HepG2 (cell line): ENCODE data around the gene SASH3. TPM values are rescaled to one million over a fixed set of nuclear protein-coding genes. Genes with fewer than 3 reads are reported as not detected.

Source experiments
- ATAC-seq: fragments of 200-7000 bp; cut with Tn5 transposase; 3 replicates; pipeline ENCODE4 v1.9.1; 2020; ENCODE audit warnings: mild to moderate bottlenecking, moderate library complexity
- BruUV-seq: library from RNA; stranded (reverse); fragments of 400-500 nt; replicated peaks from 2 replicates; lab custom pipeline; 2021; lab: Mats Ljungman, UMichigan
- CTCF ChIA-PET: fragments of 300-600 bp; formaldehyde crosslinking; extraction: SDS; loops from one replicate; lab custom pipeline; 2021; ENCODE audit warnings: low total read pairs, inconsistent platforms, low intra/inter-chr PET ratio; lab: Yijun Ruan, JAX
- POLR2A ChIA-PET: fragments of 350-600 bp; sonication (Branson Sonifier 250); formaldehyde crosslinking; loops from one replicate; lab custom pipeline; 2020; ENCODE audit warnings: antibody characterized with exemption, inconsistent platforms; lab: Yijun Ruan, JAX
- DNase-seq: peaks from one replicate; pipeline ENCODE4 v3.0.0-alpha.2; 2015; ENCODE audit warnings: low spot score
- FAIRE-seq: peaks from 3 replicates; lab custom pipeline; 2011; peaks lifted over from hg19 to GRCh38; lab: Jason Lieb, UNC
- H2AFZ ChIP-seq: one replicate; pipeline ENCODE4 v1.6.1; 2011; ENCODE audit warnings: low read length, inconsistent platforms
- H3K27ac ChIP-seq: fragments of 300-600 bp; 3 replicates; pipeline ENCODE4 v1.8.0; 2011; ENCODE audit warnings: mixed run types, mild to moderate bottlenecking, mixed read lengths, low read length, inconsistent platforms; ENCODE audit not compliant: insufficient read depth; ENCODE audit errors: extremely low read length
- H3K27me3 ChIP-seq, 2 experiments: fragments of 200-600 bp in 1 of 2; 2 replicates in 1 of 2; 3 replicates in 1 of 2; pipeline versions ENCODE4 v1.6.0 to v1.8.0; 2011; ENCODE audit warnings: low read length in 2 of 2, mild to moderate bottlenecking in 2 of 2, moderate library complexity in 2 of 2, inconsistent platforms in 1 of 2; ENCODE audit not compliant: insufficient read depth in 2 of 2, control insufficient read depth in 1 of 2
- H3K36me3 ChIP-seq, 2 experiments: fragments of 200-600 bp in 1 of 2; replicated peaks in 1 of 2; 2 replicates in 1 of 2; 3 replicates in 1 of 2; pipeline versions ENCODE4 v1.5.1 to v1.8.0; 2011; ENCODE audit warnings: low read length in 2 of 2, inconsistent platforms in 1 of 2; ENCODE audit not compliant: insufficient read depth in 2 of 2, control insufficient read depth in 1 of 2
- H3K4me1 ChIP-seq: 2 replicates; pipeline ENCODE4 v1.5.1; 2012; ENCODE audit warnings: low read length, inconsistent platforms; ENCODE audit not compliant: insufficient read depth
- H3K4me2 ChIP-seq: 2 replicates; pipeline ENCODE4 v1.6.0; 2011; ENCODE audit warnings: low read depth, low read length, inconsistent platforms
- H3K4me3 ChIP-seq, 3 experiments: fragments of 200-600 bp in 1 of 3; sonication (generic), shearing (Covaris generic) in 1 of 3; replicated peaks in 1 of 3; 2 replicates each; pipeline ENCODE4 v1.5.1; 2011 to 2016; ENCODE audit warnings: low read length in 3 of 3, inconsistent platforms in 2 of 3, low read depth in 2 of 3, mild to moderate bottlenecking in 2 of 3, control low read depth in 1 of 3, mixed read lengths in 1 of 3; ENCODE audit not compliant: insufficient read depth in 1 of 3
- H3K79me2 ChIP-seq: one replicate; pipeline ENCODE4 v1.6.1; 2011; ENCODE audit warnings: low read length, inconsistent platforms; ENCODE audit not compliant: insufficient read depth
- H3K9ac ChIP-seq: 2 replicates; pipeline ENCODE4 v1.6.0; 2011; ENCODE audit warnings: mild to moderate bottlenecking, low read depth, low read length, inconsistent platforms; ENCODE audit not compliant: insufficient read depth
- H3K9me3 ChIP-seq: 2 replicates; pipeline ENCODE4 v1.5.1; 2012; ENCODE audit warnings: mild to moderate bottlenecking, low read length
- H4K20me1 ChIP-seq: 2 replicates; pipeline ENCODE4 v1.6.0; 2011; ENCODE audit warnings: inconsistent platforms, mild to moderate bottlenecking, low read length, moderate library complexity; ENCODE audit not compliant: insufficient read depth
- CBFB ChIP-seq: sonication (generic); formaldehyde crosslinking; IDR thresholded peaks from 2 replicates; pipeline ENCODE4 v1.4.0; 2020; ENCODE audit warnings: missing genetic modification reagents
- DMAP1 ChIP-seq: IDR thresholded peaks from 2 replicates; pipeline ENCODE4 v1.6.1; 2016
- KDM3A ChIP-seq: IDR thresholded peaks from 2 replicates; pipeline ENCODE4 v1.6.1; 2018; ENCODE audit warnings: low read depth, missing compliant biosample characterization
- PAX8 ChIP-seq: sonication (generic); formaldehyde crosslinking; IDR thresholded peaks from 2 replicates; pipeline ENCODE4 v1.8.0; 2022; ENCODE audit warnings: mild to moderate bottlenecking, missing genetic modification reagents, borderline replicate concordance
- SAP130 ChIP-seq: IDR thresholded peaks from 2 replicates; pipeline ENCODE4 v1.6.1; 2016; ENCODE audit warnings: low read depth
- SNAI1 ChIP-seq: sonication (generic); formaldehyde crosslinking; IDR thresholded peaks from 2 replicates; pipeline ENCODE4 v1.5.0; 2020; ENCODE audit warnings: mild to moderate bottlenecking, missing genetic modification reagents, borderline replicate concordance
- SUZ12 ChIP-seq: fragments of 150-350 bp; IDR thresholded peaks from 2 replicates; pipeline ENCODE4 v1.6.1; 2014; ENCODE audit warnings: low read depth, low read length
- XRCC5 ChIP-seq: fragments of 200-400 bp; formaldehyde crosslinking; optimal IDR thresholded peaks from 2 replicates; pipeline ENCODE3; 2017; ENCODE audit warnings: mild to moderate bottlenecking, low read length
- ZNF232 ChIP-seq: sonication (generic); formaldehyde crosslinking; IDR thresholded peaks from 2 replicates; pipeline ENCODE4 v1.4.0; 2020; ENCODE audit warnings: missing genetic modification reagents, borderline replicate concordance
- ZNF260 ChIP-seq: sonication (generic); formaldehyde crosslinking; IDR thresholded peaks from 2 replicates; pipeline ENCODE4 v1.4.0; 2020; ENCODE audit warnings: missing genetic modification reagents, low read depth, mild to moderate bottlenecking, borderline replicate concordance
- ZNF468 ChIP-seq: sonication (generic); formaldehyde crosslinking; IDR thresholded peaks from 2 replicates; pipeline ENCODE4 v1.8.0; 2022; ENCODE audit warnings: mild to moderate bottlenecking, moderate library complexity, missing genetic modification reagents
- ZNF678 ChIP-seq: sonication (generic); formaldehyde crosslinking; IDR thresholded peaks from 2 replicates; pipeline ENCODE4 v1.4.0; 2020; ENCODE audit warnings: mild to moderate bottlenecking, missing genetic modification reagents
- WGBS: methylation state at CpG from one replicate; pipeline ENCODE4 v1.1.6; 2017; ENCODE audit warnings: low lambda C conversion rate; 5-methylcytosine and 5-hydroxymethylcytosine counted together
- in situ Hi-C: cut with HindIII; loops from 2 replicates; pipeline ENCODE4 v1.10.0; 2017; ENCODE audit warnings: low pct_unique_long_range_greater_than_20kb; ENCODE audit not compliant: extremely low pct_ligation_motif_present
- intact Hi-C: fragments of 100-400 bp; cut with micrococcal nuclease; formaldehyde crosslinking; loops from one replicate; pipeline ENCODE4 v1.10.0; 2022; ENCODE audit not compliant: unreplicated experiment
- polyA plus RNA-seq, 8 experiments: library from polyadenylated mRNA; depleted of rRNA in 3 of 8; stranded (reverse) in 7 of 8; unstranded in 1 of 8; fragments of >200 nt; fragmentation: Illumina TruSeq in 4 of 8; extraction: Trizol in 4 of 8; gene quantifications; 2 replicates each; pipeline versions ENCODE4 v1.2.1 to v1.2.3, GENCODE V29; 2011 to 2016; ENCODE audit warnings: low read depth in 4 of 8, missing spikeins in 1 of 8, mixed read lengths in 1 of 8; ENCODE audit not compliant: insufficient read depth in 1 of 8
- total RNA-seq, 5 experiments: library from RNA; depleted of rRNA; stranded (reverse); fragments of >200 nt; fragmentation: Illumina TruSeq; extraction: Trizol; gene quantifications; 2 replicates each; pipeline ENCODE4 v1.2.3, GENCODE V29; 2016; ENCODE audit warnings: low read depth in 1 of 5
- TF ChIP-seq, protein P1 (sequence below): IDR thresholded peaks from 2 replicates; pipeline ENCODE4 v1.6.1; 2012; ENCODE audit warnings: inconsistent platforms
- TF ChIP-seq, protein P2 (sequence below): sonication (generic); formaldehyde crosslinking; IDR thresholded peaks from 2 replicates; pipeline ENCODE4 v1.4.0; 2020; ENCODE audit warnings: mild to moderate bottlenecking, missing genetic modification reagents
- TF ChIP-seq, protein P3 (sequence below): sonication (generic); formaldehyde crosslinking; IDR thresholded peaks from 2 replicates; pipeline ENCODE4 v1.8.1; 2023; ENCODE audit warnings: mild to moderate bottlenecking, moderate library complexity, missing genetic modification reagents
- TF ChIP-seq, protein P4 (sequence below): sonication (generic); formaldehyde crosslinking; IDR thresholded peaks from 2 replicates; pipeline ENCODE4 v1.8.0; 2022; ENCODE audit warnings: mild to moderate bottlenecking, missing genetic modification reagents, borderline replicate concordance

The SASH3 gene
- total and polyA plus RNA-seq, 2 of the 13 experiments (the other 11 are each of a cell fraction or from before 2014, with no cell fraction given) = 0.08 TPM; not detected in 1

DNA sequence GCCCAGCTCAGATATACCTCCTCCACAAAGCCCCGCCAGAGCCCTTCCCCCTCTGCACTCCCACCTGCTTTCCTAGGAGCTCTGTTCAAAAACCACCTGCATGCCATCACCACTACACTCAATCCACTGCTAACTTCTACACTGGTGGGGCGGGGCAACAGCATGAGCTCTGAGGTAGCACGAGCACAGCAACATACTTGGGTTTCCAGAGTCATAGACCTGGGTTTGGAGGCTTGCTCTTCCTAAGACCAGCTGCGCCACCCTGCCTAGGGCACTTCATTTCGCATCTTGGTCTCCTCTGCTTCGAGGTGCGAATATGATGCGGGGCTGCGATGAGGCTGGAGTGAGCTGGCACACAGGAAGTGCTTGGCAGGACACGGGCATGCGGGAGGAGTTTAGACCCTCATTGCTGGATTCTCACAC is 3.6 kb downstream of the SASH3 start:
- H4K20me1 ChIP-seq = no peaks in the 10 kb centered on the region
- intact Hi-C loops (no loop called here), in situ Hi-C loops (no loop called here)
- no TSS peak for BruUV-seq
- no peak overlapping the region for H3K4me3 ChIP-seq
- no peaks in the 10 kb centered on the region for H3K36me3 ChIP-seq
- no peaks in the 10 kb centered on the region for H3K27me3 ChIP-seq
- H3K4me1 ChIP-seq = peaks cover 12% of the 10 kb centered on the region; the same call in 1 of the 2 replicates
- no peaks in the 10 kb centered on the region for H3K79me2 ChIP-seq
- H3K27ac ChIP-seq = no peak overlapping the region
- no peak overlapping the region for H2AFZ ChIP-seq
- ChIA-PET CTCF (no interaction called here), POLR2A (no interaction called here)
- TF ChIP-seq, protein P1, sequence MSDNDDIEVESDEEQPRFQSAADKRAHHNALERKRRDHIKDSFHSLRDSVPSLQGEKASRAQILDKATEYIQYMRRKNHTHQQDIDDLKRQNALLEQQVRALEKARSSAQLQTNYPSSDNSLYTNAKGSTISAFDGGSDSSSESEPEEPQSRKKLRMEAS = no peak
- no peak for TF ChIP-seq SUZ12
- H3K9ac ChIP-seq = no peak overlapping the region
- ATAC-seq (no peak), DNase-seq (no peak), FAIRE-seq (no peak)
- no peaks in the 10 kb centered on the region for H3K9me3 ChIP-seq
- H3K4me2 ChIP-seq = no peak overlapping the region
- WGBS = 15% methylated on average over 4 of the region's 11 CpGs

DNA sequence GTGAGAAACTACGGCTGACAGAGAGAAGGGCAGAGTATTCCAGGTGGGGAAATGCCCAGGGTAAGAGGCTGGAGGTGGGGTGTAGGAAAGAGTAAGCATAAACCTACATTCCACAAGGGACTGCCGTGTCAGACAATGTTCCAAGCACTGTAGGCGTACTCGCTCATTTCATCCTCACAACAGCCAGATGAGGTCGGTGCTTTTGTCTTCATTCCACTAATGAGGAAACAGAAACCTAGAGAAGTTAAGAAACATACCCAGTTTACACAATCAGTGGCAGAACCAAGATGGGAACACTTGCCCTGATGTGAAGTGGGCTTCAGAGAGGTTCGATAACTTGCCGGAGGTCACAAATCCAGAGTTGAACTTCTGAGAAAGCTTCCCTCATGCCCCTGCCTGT is 4.6 kb downstream of the SASH3 start:
- H3K27ac ChIP-seq = no peak overlapping the region
- ChIA-PET POLR2A (no interaction called here), CTCF (no interaction called here)
- ATAC-seq (no peak), FAIRE-seq (no peak), DNase-seq (no peak)
- H3K9me3 ChIP-seq = no peaks in the 10 kb centered on the region
- BruUV-seq = no TSS peak
- H3K4me1 ChIP-seq = peaks cover 12% of the 10 kb centered on the region; the same call in 1 of the 2 replicates
- H2AFZ ChIP-seq = no peak overlapping the region
- H3K4me3 ChIP-seq = no peak overlapping the region
- no peak overlapping the region for H3K4me2 ChIP-seq
- WGBS = 63% methylated on average over 7 of the region's 7 CpGs
- H4K20me1 ChIP-seq = no peaks in the 10 kb centered on the region
- H3K79me2 ChIP-seq = no peaks in the 10 kb centered on the region
- intact Hi-C loops (no loop called here), in situ Hi-C loops (no loop called here)
- H3K9ac ChIP-seq = no peak overlapping the region
- H3K27me3 ChIP-seq = no peaks in the 10 kb centered on the region
- H3K36me3 ChIP-seq = no peaks in the 10 kb centered on the region
- TF ChIP-seq SNAI1 (no peak), KDM3A (no peak), PAX8 (CRISPR knock-in tag) (no peak), ZNF468 (no peak), SAP130 (CRISPR knock-in tag) (no peak), ZNF678 (CRISPR knock-in tag) (no peak), ZNF232 (CRISPR knock-in tag) (no peak), CBFB (CRISPR knock-in tag) (no peak), XRCC5 (no peak), DMAP1 (CRISPR knock-in tag) (no peak), ZNF260 (CRISPR knock-in tag) (no peak)
- TF ChIP-seq, protein P2, sequence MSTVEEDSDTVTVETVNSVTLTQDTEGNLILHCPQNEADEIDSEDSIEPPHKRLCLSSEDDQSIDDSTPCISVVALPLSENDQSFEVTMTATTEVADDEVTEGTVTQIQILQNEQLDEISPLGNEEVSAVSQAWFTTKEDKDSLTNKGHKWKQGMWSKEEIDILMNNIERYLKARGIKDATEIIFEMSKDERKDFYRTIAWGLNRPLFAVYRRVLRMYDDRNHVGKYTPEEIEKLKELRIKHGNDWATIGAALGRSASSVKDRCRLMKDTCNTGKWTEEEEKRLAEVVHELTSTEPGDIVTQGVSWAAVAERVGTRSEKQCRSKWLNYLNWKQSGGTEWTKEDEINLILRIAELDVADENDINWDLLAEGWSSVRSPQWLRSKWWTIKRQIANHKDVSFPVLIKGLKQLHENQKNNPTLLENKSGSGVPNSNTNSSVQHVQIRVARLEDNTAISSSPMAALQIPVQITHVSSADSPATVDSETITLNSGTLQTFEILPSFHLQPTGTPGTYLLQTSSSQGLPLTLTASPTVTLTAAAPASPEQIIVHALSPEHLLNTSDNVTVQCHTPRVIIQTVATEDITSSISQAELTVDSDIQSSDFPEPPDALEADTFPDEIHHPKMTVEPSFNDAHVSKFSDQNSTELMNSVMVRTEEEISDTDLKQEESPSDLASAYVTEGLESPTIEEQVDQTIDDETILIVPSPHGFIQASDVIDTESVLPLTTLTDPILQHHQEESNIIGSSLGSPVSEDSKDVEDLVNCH (CRISPR knock-in tag) = no peak
- TF ChIP-seq, protein P3, sequence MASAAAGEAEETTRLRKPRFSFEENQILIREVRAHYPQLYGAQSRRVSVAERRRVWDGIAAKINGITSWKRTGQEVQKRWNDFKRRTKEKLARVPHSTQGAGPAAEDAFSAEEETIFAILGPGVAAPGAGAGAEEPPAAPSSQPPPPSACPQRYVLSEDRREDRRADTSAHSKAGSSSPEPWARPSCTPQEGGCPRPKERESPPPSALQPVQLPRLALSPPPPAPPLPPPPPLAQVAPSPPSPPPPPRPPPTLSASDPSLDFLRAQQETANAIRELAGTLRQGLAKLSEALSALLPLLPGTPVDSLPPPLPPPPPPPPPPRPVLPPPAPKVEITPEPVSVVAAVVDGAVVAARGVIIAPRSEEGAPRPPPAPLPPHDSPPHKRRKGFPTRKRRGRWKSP (CRISPR knock-in tag) = no peak
- TF ChIP-seq, protein P4, sequence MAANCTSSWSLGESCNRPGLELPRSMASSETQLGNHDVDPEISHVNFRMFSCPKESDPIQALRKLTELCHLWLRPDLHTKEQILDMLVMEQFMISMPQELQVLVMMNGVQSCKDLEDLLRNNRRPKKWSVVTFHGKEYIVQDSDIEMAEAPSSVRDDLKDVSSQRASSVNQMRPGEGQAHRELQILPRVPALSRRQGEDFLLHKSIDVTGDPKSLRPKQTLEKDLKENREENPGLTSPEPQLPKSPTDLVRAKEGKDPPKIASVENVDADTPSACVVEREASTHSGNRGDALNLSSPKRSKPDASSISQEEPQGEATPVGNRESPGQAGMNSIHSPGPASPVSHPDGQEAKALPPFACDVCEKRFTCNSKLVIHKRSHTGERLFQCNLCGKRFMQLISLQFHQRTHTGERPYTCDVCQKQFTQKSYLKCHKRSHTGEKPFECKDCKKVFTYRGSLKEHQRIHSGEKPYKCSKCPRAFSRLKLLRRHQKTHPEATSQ (CRISPR knock-in tag) = no peak
